HUDEP-2 (cell line): ENCODE data around the gene SMIM28.

Source experiments
- DNase-seq, 76 experiments: peaks; one replicate each; lab custom pipeline; 2025; ENCODE audit not compliant: unreplicated experiment in 76 of 76; lab: John Stamatoyannopoulos, UW

SMIM28 gene

GRCh38 chr6:138427701-138428100, 50.0 kb downstream of the SMIM28 start:
- no peak for DNase-seq

- peak in 10 of 76 experiments; percentile 10 to 30 (median 15) for DNase-seq
These were observed 51.4 kb downstream of the SMIM28 start for GRCh38 chr6:138428944-138429598.

GRCh38 chr6:138429761-138430160, 52.1 kb downstream of the SMIM28 start:
- no peak for DNase-seq

GRCh38 chr6:138430361-138431145, 52.8 kb downstream of the SMIM28 start:
- DNase-seq: no peak

- DNase-seq: no peak
These were observed 53.8 kb downstream of the SMIM28 start for GRCh38 chr6:138431256-138432062.

- no peak for DNase-seq
These were observed 54.3 kb downstream of the SMIM28 start for GRCh38 chr6:138432063-138432356.
